Measurements from ENCODE around the gene RIC3.

DNA sequence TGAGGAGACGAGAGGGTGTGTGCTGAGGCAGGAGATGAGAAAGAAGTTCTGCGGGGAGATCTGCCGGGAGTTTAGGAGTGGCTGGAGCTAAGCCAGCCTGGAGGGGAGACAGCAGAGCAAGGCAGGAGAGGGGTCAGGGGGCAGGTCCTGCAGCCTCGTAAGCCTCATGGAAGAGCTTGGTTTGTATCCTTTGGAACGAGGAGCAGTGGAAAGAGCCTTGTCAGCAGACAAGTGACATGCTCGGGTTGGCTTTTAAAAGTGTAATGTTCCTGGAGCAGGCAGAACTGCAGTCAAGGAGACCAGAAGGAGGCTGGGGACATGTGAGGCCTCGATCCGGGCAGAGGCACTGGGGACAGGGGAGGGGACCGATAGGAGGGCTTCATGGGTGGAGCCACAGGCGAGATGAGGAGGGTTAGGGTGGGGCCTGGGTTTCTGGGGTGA lies 109.2 kb downstream of the RIC3 start:
- TF ChIP-seq, protein P1, sequence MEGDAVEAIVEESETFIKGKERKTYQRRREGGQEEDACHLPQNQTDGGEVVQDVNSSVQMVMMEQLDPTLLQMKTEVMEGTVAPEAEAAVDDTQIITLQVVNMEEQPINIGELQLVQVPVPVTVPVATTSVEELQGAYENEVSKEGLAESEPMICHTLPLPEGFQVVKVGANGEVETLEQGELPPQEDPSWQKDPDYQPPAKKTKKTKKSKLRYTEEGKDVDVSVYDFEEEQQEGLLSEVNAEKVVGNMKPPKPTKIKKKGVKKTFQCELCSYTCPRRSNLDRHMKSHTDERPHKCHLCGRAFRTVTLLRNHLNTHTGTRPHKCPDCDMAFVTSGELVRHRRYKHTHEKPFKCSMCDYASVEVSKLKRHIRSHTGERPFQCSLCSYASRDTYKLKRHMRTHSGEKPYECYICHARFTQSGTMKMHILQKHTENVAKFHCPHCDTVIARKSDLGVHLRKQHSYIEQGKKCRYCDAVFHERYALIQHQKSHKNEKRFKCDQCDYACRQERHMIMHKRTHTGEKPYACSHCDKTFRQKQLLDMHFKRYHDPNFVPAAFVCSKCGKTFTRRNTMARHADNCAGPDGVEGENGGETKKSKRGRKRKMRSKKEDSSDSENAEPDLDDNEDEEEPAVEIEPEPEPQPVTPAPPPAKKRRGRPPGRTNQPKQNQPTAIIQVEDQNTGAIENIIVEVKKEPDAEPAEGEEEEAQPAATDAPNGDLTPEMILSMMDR (IDR thresholded peaks at IDR 0.05; ENCODE audit: low read depth, low read length) = no peak
- TF ChIP-seq POLR2A (IDR thresholded peaks at IDR 0.05; ENCODE audit: extremely low read depth, insufficient read length) = no peak
- TF ChIP-seq, protein P2, sequence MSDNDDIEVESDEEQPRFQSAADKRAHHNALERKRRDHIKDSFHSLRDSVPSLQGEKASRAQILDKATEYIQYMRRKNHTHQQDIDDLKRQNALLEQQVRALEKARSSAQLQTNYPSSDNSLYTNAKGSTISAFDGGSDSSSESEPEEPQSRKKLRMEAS (IDR thresholded peaks at IDR 0.05; ENCODE audit: low read depth, low read length) = no peak
- TF ChIP-seq MYC (IDR thresholded peaks at IDR 0.05; ENCODE audit: low read depth, low read length) = no peak

Data from NB4 (cell line).